HG03342 (cell line): Measurements from ENCODE around the gene FAM98B.
"Not testable (repeated sequence)": the region's sequence is repeated elsewhere in the genome, so short reads cannot be mapped to it uniquely, and the experiment has no call there.

Experiments used
- ATAC-seq: cut with Tn5 transposase; IDR thresholded peaks from one replicate; pipeline ENCODE4 v1.9.1; 2021; ENCODE audit warnings: mild to moderate bottlenecking, moderate library complexity; ENCODE audit not compliant: unreplicated experiment

FAM98B gene

DNA sequence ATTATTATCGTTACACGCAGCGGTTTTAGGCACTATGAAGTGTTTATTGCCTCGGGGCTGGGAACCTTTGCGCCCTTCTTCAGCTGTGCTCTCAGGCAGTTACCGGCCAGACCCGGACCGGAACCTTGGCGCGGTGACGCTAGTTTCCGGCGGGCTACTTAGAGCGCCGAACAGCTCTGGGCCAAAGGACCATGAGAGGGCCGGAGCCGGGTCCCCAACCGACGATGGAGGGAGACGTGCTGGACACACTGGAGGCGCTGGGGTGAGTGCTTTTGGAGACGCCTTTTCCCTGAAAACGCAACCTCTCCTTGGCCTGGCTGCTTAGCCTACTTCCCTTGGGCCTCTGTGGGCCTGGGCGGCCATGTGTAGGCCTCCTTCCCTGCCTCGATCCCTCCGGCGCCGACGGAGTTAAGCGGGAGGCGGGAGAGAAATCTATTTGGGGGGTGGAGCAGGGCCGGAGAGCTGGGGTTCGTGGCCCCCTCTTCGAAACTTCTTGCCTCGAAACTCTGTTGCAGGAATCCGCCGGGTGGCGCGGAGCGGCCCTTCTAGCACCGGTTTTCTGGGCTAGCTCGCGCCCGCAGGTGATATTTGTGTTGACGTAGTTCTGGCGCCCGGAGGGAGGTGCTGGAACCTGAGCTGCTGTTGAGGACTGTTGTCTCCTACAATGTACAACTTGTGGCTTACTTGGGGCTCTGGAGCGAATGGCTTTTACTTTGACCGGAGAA is at the start of gene FAM98B:
TSS of gene FAM98B (plus strand) at position 157 of the 725 bp plus-strand sequence. CDS start at position 192, 35 bp downstream.
- peak; percentile 79 for ATAC-seq

- no peak for ATAC-seq
These were observed 47.5 kb upstream of the FAM98B start for GRCh38 chr15:38406436-38406835.

GRCh38 chr15:38408576-38408975 is 45.4 kb upstream of the FAM98B start:
- ATAC-seq: no peak

- ATAC-seq: no peak
These were observed 42.0 kb upstream of the FAM98B start for GRCh38 chr15:38411902-38412301.

- ATAC-seq: no peak
These were observed 41.5 kb upstream of the FAM98B start for GRCh38 chr15:38412466-38412865.

DNA sequence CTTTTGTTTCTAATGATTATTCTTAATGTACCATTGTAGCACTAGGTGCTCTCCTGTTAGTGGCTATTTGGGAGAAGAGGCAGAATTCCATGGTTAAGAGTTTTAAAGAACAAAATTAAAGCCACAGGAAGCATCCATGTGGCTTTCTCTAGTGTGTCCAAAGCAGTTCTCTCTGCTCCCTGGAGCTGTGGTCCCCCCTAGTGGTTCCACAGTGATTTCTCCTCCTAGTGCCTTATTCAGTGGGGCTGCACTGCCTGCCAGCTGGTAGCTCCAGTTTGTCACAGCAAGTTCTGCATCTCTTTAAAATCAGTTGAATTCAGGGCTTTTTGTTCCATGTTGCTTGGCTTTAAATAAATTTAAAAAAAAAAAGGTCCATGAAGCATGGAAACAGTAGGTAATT is 39.6 kb upstream of the FAM98B start:
- ATAC-seq: no peak

GRCh38 chr15:38421069-38421690 is 32.7 kb upstream of the FAM98B start:
- no peak for ATAC-seq

- ATAC-seq: peak; percentile 63
These were observed 29.8 kb upstream of the FAM98B start for GRCh38 chr15:38424101-38424552.

DNA sequence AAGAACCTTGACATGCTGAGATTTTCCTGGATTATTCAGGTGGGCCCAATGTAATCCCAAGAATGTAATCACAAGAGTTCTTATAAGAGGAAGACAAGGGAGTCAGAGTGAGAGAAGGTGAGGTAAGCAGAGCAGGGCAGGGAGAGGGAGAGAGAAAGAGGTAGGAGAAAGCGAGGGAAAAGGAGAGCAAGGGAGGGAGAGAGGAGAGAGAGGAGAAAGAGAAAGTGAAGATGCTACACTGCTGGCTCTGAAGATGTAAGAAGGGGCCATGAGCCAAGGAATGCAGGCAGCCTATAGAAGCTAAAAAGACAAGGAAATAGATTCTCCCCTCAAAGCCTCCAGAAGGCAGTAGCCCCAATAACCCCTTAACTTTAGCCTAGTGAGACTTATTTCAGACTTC is 28.7 kb upstream of the FAM98B start:
- no peak for ATAC-seq

GRCh38 chr15:38427380-38427779 is 26.5 kb upstream of the FAM98B start:
- ATAC-seq: no peak

GRCh38 chr15:38430106-38430760 is 23.7 kb upstream of the FAM98B start:
- ATAC-seq: no peak

- ATAC-seq: no peak
These were observed 16.9 kb upstream of the FAM98B start for GRCh38 chr15:38436993-38437392.

- ATAC-seq: not testable (repeated sequence)
These were observed 16.3 kb upstream of the FAM98B start for GRCh38 chr15:38437603-38438002.

DNA sequence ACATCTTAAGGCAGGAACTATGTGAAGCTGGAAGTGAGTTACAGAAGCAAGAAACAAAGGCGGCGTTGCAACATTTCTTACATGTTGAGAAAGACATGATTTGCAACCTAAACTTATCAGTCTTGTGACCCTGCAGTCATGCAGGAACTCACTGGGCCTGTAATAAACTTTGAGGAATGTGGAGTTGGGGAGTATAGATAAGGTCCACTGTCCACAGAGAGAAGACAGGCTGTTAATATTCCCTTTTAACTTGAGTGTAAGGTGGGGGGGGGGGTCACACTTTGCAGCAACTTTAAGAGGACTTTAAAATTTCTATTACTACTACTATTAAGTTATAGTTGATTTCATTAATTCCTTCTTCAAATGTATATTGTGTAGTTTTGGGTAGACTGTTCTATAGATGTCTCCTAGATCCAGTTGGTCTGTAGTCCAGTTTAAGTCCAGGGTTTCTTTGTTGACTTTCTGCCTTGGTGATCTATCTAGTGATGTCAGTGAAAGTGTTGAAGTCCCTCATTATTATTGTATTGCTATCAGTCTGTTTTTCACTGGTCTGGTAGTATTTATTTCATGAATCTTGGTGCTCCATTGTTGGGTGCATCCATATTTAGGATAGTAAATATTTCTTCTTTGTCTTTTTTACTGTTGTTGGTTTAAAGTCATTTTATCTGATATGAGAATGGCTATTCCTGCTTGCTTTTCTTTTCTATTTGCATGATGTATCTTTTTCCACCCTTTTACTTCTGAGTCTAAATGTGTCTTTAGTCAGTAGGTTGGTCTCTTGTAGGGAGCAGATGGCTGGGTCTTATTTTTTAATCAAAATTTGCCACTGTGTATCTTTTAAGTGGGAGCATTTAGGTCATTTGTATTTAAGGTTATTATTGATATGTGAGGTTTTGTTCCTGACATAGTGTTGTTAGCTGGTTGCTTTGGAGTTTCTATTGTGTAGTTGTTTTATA is 15.6 kb upstream of the FAM98B start:
- no peak for ATAC-seq

- peak; percentile 72 for ATAC-seq
These were observed 13.4 kb upstream of the FAM98B start for GRCh38 chr15:38440353-38441129.

- no peak for ATAC-seq
These were observed 12.8 kb upstream of the FAM98B start for GRCh38 chr15:38441130-38441519.

DNA sequence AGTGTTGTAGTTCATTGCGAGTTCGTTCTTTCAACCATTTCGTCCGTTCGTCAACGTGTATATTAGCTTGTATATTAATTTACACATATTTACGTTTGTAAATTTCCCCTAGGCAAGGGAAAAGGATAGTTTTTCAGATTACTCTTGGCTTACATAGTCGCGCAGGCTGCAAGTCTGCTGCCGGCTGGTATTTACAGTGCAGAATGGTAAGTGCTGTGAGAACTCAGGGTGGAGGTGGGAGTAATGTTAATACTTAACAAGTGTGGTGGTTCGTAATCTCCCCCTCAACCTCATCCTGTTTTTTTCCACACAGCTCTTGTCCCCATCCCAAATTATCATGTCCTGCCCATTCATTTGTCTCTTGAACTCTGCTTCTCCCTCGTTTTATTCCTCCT is 766 bp downstream of the FAM98B start:
- no peak for ATAC-seq

GRCh38 chr15:38455092-38455491 is 1.2 kb downstream of the FAM98B start:
- no peak for ATAC-seq

- no peak for ATAC-seq
These were observed 4.7 kb downstream of the FAM98B start for GRCh38 chr15:38458646-38459045.

GRCh38 chr15:38459480-38459879 is 5.6 kb downstream of the FAM98B start:
- ATAC-seq: no peak
